ENCODE measurements around the gene LRIG2. TPM values are rescaled to one million over a fixed set of nuclear protein-coding genes. Genes with fewer than 3 reads are reported as not detected.

LRIG2 gene
- total RNA-seq, 2 experiments from 2014 or later, result 15.3 to 21.4 TPM

DNA sequence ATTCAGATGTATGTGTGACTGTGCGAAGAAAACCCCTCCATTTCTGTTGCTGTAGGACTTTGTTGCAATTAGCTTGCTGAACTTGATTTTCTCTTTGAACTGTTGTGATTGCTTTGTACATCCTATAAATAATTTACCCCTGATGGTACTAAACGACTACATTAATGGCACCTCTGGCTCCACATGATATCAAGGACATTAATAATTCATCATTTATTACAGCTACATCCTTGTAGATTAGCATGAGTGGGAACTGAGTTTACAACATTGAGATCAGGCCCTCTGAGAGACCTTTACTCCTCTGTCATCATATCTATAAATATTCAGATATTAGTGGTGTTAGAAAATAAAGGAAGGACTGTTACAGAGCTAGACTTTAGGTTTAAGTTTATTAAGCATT is 13.5 kb downstream of the LRIG2 start:
- Mint-ChIP-seq H3K27ac (no peak overlapping the region), H3K36me3 (peaks cover 15% of the 10 kb centered on the region), H3K9me3 (peaks cover 4% of the 10 kb centered on the region), H3K4me3 (no peak overlapping the region), H3K4me1 (peaks cover 16% of the 10 kb centered on the region), H3K27me3 (no peaks in the 10 kb centered on the region)
- no peak for ATAC-seq (ENCODE audit: low read depth)
- DNase-seq, result no peak
- POLR2A ChIA-PET, result no interaction called here

DNA sequence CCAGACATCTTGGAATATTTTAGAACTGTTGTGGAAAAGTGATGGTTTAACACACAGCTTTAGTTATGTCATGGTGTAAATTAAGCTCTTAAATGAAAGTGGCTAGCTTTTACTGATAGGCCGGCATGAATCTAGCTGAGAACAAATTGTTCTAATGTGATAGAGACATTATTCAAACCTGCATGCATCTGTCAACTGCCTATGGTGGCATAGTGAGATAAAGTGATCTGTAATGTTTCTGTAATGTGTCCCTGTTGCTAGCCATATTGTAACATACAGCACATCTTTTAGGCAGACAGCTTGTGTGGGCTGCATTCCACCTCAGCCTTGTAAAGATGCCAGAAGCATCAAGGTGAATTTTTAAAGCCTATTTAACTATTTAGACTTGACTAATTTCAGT is 16.0 kb downstream of the LRIG2 start:
- DNase-seq (no peak), ATAC-seq (ENCODE audit: low read depth) (no peak)
- peaks cover 23% of the 10 kb centered on the region for H3K4me1 Mint-ChIP-seq
- no peak overlapping the region for H3K4me3 Mint-ChIP-seq
- peaks cover 10% of the 10 kb centered on the region for H3K36me3 Mint-ChIP-seq
- H3K27ac Mint-ChIP-seq, result no peak overlapping the region
- H3K9me3 Mint-ChIP-seq, result no peaks in the 10 kb centered on the region
- H3K27me3 Mint-ChIP-seq, result no peaks in the 10 kb centered on the region
- POLR2A ChIA-PET, result no interaction called here

DNA sequence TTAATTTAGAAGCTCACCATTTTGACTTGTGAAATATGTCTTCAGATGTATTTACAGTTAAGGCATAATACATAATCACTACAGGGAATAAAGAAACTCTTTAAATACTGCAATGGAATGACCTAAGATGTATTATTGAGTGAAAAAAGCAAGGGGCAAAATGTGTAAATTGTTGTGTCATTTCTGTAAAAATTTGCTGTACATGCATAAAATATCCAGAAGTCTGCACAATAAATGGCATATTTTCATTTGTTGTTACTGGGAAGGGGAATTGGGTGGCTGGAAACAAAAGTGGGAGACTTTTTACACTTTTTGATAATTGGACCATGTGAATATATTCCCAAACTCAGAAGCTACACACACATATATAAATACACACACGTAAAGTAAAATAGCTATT is 17.1 kb downstream of the LRIG2 start:
- no peak overlapping the region for H3K4me3 Mint-ChIP-seq
- H3K4me1 Mint-ChIP-seq, result peaks cover 23% of the 10 kb centered on the region
- no peaks in the 10 kb centered on the region for H3K9me3 Mint-ChIP-seq
- H3K36me3 Mint-ChIP-seq, result peaks cover 12% of the 10 kb centered on the region
- POLR2A ChIA-PET, result no interaction called here
- no peak overlapping the region for H3K27ac Mint-ChIP-seq
- ATAC-seq (ENCODE audit: low read depth) (no peak), DNase-seq (no peak)
- H3K27me3 Mint-ChIP-seq, result no peaks in the 10 kb centered on the region

DNA sequence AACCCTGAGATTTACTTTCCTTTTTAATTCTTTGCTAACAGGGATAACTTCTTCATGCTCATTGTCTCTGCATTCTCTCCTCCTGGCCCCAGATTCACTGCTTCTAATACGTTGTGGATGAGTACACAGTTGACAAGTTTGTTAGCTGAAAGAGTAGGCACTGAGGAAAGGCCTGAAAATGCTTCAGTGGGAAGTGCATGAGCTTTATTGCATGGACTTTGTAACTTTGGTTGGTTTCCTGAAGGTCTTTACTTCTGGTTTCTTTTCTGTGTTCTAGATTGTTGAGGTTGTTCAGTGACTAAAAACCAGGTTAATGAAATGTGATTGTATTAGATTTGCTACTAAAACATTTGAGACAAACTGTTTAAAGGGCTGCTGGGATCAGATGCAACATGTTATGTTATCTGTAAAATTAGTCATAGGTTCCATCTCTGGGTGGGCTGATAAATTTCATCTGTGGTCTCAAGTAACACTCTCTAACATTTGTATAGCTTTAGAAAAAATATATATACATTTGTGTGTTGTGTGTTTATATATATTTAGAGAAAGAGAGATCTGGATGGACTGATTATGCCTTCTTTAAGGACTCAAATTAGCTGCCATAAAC is 19.1 kb downstream of the LRIG2 start:
- peak overlapping the region; percentile 8 for H3K27ac Mint-ChIP-seq
- ATAC-seq (ENCODE audit: low read depth) (no peak), DNase-seq (no peak)
- H3K36me3 Mint-ChIP-seq, result peaks cover 15% of the 10 kb centered on the region
- peaks cover 17% of the 10 kb centered on the region for H3K4me1 Mint-ChIP-seq
- H3K9me3 Mint-ChIP-seq, result no peaks in the 10 kb centered on the region
- no peak overlapping the region for H3K4me3 Mint-ChIP-seq
- H3K27me3 Mint-ChIP-seq, result no peaks in the 10 kb centered on the region
- POLR2A ChIA-PET, result no interaction called here

DNA sequence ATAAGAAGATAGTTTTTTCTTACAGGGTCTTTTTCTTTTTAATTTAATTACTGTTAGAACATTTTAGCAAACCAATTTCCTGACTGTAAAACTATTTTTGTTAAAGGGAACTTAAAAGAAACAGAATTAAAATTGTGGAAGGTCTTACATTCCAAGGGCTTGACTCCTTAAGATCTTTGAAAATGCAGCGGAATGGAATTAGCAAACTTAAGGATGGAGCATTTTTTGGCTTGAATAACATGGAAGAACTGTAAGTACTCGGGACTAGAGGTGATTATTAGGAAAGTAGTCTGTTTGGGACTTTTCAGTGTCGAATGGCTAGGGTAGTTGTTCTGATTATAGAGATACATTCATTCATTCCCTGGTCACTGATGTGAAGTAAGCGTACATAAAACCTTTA is 21.5 kb downstream of the LRIG2 start:
- DNase-seq (no peak), ATAC-seq (ENCODE audit: low read depth) (no peak)
- POLR2A ChIA-PET, result no interaction called here
- Mint-ChIP-seq H3K27ac (no peak overlapping the region), H3K9me3 (no peaks in the 10 kb centered on the region), H3K4me1 (peaks cover 12% of the 10 kb centered on the region), H3K27me3 (no peaks in the 10 kb centered on the region), H3K36me3 (peaks cover 19% of the 10 kb centered on the region), H3K4me3 (no peak overlapping the region)

DNA sequence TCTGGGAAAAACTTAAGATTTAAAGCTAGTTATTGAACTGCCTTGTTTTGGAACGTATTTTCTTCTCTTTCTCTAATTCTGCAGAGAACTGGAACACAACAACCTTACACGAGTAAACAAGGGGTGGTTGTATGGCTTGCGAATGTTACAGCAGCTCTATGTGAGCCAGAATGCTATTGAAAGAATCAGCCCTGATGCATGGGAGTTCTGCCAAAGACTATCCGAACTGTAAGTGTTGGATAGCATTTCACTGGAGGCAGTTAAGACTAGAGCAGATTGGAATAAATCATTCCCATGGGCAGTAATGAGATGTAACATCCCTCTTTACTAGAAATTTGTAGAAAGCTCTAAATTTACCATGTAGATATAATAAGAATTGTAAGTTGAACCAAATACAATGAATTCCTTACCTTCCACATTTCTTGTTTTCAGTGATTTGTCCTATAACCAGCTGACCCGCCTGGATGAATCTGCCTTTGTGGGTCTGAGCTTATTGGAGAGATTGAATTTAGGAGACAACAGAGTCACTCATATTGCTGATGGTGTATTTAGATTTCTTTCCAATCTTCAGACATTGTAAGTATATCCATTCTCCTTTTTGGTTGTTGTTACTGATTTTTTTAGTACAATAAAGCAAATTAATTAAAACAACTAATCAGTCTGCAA is 22.9 kb downstream of the LRIG2 start:
- Mint-ChIP-seq H3K36me3 (peaks cover 23% of the 10 kb centered on the region), H3K27me3 (no peaks in the 10 kb centered on the region), H3K9me3 (no peaks in the 10 kb centered on the region), H3K27ac (no peak overlapping the region), H3K4me1 (peaks cover 10% of the 10 kb centered on the region), H3K4me3 (no peak overlapping the region)
- no peak for DNase-seq
- POLR2A ChIA-PET, result no interaction called here
- no peak for ATAC-seq (ENCODE audit: low read depth)

DNA sequence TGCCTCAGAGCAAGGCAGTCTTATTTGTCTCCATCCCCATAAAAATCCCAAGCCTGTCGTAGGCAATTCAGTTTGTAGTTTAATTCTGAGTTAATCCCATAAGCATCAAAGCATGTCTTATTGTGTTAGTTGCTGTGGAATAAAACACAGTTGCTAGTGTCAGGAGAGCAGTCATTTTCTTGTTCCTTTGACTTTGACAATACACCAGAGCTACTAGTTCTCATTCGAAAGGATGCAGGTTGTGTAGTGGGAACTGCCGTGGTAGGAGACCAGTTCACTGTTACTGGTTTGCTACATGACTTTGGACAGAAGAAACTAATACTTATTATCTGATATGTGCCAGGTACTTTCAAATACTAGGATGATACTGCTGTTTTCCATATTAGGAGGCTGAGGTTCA is 23.5 kb downstream of the LRIG2 start:
- Mint-ChIP-seq H3K27me3 (no peaks in the 10 kb centered on the region), H3K4me3 (no peak overlapping the region), H3K9me3 (no peaks in the 10 kb centered on the region), H3K27ac (no peak overlapping the region), H3K36me3 (peaks cover 23% of the 10 kb centered on the region), H3K4me1 (peaks cover 9% of the 10 kb centered on the region)
- POLR2A ChIA-PET, result no interaction called here
- ATAC-seq (ENCODE audit: low read depth), result no peak
- no peak for DNase-seq

DNA sequence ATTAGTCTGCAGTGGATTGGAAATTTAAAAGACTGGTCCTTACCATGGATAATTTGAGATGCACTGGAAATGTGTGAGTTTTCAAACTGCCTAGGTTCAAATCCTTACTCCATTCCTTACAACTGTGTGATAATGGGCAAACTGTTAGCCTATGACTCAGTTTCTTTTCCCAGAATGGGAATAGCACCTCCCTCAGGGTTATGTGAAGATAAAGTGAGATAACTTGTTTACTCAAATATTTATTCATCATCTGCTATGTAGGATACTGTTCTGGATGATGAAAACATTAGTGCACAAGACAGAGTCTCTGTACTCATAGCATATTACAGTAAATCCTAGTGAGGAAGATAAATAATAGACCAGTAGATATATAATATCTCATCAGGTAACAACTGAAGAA is 28.6 kb downstream of the LRIG2 start:
- POLR2A ChIA-PET, result no interaction called here
- H3K4me1 Mint-ChIP-seq, result no peaks in the 10 kb centered on the region

DNA sequence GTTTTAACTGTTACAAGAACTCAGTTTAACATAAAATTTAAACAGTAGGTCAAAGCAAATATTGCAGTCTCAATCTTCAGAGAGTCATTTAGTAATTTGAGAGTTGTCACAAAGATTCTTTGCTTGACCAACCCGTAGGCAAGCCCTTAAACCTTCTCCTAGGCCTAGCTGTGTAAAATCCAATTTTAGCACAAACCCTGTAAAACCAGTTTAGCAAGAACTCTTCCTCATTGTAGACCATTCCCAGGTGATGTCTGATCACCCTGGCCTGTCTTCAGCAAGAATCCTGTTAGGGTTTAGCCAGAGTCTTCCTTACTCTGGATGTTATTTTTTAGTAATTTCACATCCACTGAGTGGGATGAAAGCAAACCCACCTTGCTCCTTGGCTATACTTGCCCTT is 30.1 kb downstream of the LRIG2 start:
- no peaks in the 10 kb centered on the region for H3K9me3 Mint-ChIP-seq
- no peak overlapping the region for H3K4me3 Mint-ChIP-seq
- no peak for ATAC-seq (ENCODE audit: low read depth)
- H3K27ac Mint-ChIP-seq, result no peak overlapping the region
- H3K36me3 Mint-ChIP-seq, result peaks cover 24% of the 10 kb centered on the region
- POLR2A ChIA-PET, result no interaction called here
- no peaks in the 10 kb centered on the region for H3K27me3 Mint-ChIP-seq
- DNase-seq, result no peak
- H3K4me1 Mint-ChIP-seq, result no peaks in the 10 kb centered on the region

More for the DNA sequence above, 28.6 kb downstream of the LRIG2 start:
- Mint-ChIP-seq H3K4me3 (no peak overlapping the region), H3K9me3 (no peaks in the 10 kb centered on the region), H3K27ac (no peak overlapping the region), H3K27me3 (no peaks in the 10 kb centered on the region), H3K36me3 (peaks cover 24% of the 10 kb centered on the region)
- no peak for ATAC-seq (ENCODE audit: low read depth)
- no peak for DNase-seq

DNA sequence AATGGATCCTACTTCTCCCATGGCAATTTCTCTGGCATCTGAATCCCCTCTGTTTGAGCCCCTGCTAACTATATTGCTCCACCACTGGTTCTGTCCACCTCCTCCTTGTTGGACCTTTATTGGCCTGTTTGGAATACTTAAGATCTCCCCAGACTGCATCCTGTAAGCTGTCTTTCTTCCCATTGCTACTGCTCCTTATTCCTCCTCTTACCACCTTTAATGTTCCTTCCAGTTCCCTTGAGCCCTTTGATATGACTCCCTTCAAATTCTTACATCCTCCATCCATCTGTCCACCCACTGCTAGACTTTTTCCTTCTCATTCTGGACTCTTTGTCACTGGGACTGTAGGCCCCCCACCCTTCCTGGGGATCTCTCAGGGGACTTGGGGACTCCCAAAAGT is 31.0 kb downstream of the LRIG2 start:
- Mint-ChIP-seq H3K27me3 (no peaks in the 10 kb centered on the region), H3K4me1 (no peaks in the 10 kb centered on the region), H3K9me3 (no peaks in the 10 kb centered on the region), H3K36me3 (peaks cover 24% of the 10 kb centered on the region), H3K4me3 (no peak overlapping the region), H3K27ac (no peak overlapping the region)
- POLR2A ChIA-PET, result no interaction called here
- DNase-seq (no peak), ATAC-seq (ENCODE audit: low read depth) (no peak)

DNA sequence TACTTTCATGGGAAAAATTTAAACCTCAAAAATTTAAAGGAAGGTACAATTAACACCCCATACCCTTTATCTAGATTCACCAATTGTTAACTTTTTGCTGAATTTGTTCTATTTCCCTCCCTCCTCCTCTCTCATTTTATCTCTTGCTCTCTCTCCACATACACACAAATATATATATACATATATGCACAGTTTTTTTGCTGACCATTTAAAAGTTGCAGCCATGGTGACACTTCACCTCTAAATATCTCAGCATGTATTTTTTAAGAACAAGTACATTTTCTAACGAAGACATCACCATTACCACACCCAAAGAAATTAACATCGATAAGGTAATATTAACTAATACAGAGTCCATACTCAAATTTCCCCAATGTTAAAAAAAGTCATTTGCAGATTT is 33.9 kb downstream of the LRIG2 start:
- H3K4me3 Mint-ChIP-seq, result no peak overlapping the region
- H3K9me3 Mint-ChIP-seq, result no peaks in the 10 kb centered on the region
- no peaks in the 10 kb centered on the region for H3K4me1 Mint-ChIP-seq
- peaks cover 23% of the 10 kb centered on the region for H3K36me3 Mint-ChIP-seq
- no peaks in the 10 kb centered on the region for H3K27me3 Mint-ChIP-seq
- POLR2A ChIA-PET, result no interaction called here
- ATAC-seq (ENCODE audit: low read depth) (no peak), DNase-seq (no peak)
- no peak overlapping the region for H3K27ac Mint-ChIP-seq

DNA sequence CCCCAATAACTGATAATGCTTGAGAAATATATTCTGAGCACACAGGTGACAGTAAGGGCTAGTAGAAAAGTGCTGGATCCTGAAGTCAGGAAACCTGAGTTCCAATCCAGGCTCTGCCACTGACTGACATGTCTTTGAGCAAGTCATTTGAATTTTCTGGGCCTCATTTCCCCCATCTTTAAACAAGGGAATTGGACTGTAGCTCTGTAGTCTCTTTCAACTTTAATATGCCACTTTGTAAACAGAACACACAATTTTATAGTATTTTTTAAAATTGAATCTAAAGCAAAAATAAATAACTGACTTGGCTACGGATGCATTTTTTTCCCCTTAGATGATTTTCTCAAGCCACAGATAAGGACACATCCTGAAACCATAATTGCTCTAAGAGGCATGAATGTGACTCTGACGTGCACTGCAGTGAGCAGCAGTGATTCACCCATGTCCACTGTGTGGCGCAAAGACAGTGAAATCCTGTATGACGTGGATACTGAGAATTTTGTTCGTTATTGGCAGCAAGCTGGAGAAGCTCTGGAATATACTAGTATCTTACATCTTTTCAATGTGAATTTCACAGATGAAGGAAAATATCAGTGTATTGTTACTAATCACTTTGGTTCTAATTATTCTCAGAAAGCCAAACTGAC is 37.0 kb downstream of the LRIG2 start:
- Mint-ChIP-seq H3K27ac (no peak overlapping the region), H3K36me3 (peaks cover 25% of the 10 kb centered on the region), H3K27me3 (no peaks in the 10 kb centered on the region), H3K4me3 (no peak overlapping the region), H3K4me1 (peaks cover 3% of the 10 kb centered on the region), H3K9me3 (no peaks in the 10 kb centered on the region)
- DNase-seq (no peak), ATAC-seq (ENCODE audit: low read depth) (no peak)
- POLR2A ChIA-PET, result no interaction called here

DNA sequence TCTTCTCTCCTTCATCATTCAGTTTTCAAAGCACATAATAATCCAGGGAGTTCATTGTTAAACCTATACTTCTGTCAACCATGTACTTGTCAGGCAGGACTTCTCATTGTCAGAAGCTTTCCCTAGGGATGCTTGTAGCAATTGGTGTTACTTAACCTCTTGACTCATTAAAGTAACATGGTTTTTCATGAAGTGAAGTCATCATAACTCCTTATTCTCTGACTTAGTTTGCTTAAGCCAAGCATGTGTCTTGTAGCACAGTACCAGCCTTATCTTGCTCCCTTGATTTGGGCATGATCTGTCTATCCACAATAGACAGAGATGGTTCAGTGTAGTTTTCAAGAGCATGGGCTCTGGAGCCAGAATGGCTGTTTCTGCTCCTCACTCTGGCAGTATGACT is 45.3 kb downstream of the LRIG2 start:
- H3K9me3 Mint-ChIP-seq, result peaks cover 1% of the 10 kb centered on the region
- H3K27ac Mint-ChIP-seq, result no peak overlapping the region
- H3K4me1 Mint-ChIP-seq, result peaks cover 2% of the 10 kb centered on the region
- no peaks in the 10 kb centered on the region for H3K27me3 Mint-ChIP-seq
- H3K4me3 Mint-ChIP-seq, result no peak overlapping the region
- ATAC-seq (ENCODE audit: low read depth) (no peak), DNase-seq (no peak)
- POLR2A ChIA-PET, result no interaction called here
- peaks cover 43% of the 10 kb centered on the region for H3K36me3 Mint-ChIP-seq

DNA sequence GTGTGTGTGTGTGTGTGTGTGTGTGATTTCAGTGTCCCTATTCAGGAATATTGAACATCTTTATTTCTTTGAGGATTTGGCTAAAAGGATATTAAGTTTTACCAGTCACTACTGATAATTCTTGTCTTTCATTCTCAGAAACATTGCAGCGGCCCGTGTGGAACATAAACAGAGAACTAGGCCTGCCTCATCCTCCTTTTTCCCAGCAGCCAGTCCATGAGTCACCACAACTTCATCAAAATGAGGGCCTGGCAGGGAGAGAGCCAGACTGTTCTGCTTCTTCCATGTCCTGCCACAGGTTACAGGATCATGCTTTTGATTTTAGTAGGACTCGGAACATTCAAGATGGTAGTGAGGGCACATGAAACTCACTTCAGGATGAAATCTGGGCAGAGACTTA is 50.7 kb downstream of the LRIG2 start:
- POLR2A ChIA-PET, result no interaction called here
- Mint-ChIP-seq H3K27me3 (no peaks in the 10 kb centered on the region), H3K9me3 (peaks cover 1% of the 10 kb centered on the region), H3K4me3 (no peak overlapping the region), H3K4me1 (peaks cover 8% of the 10 kb centered on the region), H3K27ac (no peak overlapping the region), H3K36me3 (peaks cover 38% of the 10 kb centered on the region)
- DNase-seq (no peak), ATAC-seq (ENCODE audit: low read depth) (no peak)
